ENCODE results near the gene ERG28.
"Not testable (repeated sequence)": the region's sequence is repeated elsewhere in the genome, so short reads cannot be mapped to it uniquely, and the experiment has no call there.

GRCh38 chr14:75695025-75695424, 34.3 kb upstream of the ERG28 start:
- TF ChIP-seq, protein P1, sequence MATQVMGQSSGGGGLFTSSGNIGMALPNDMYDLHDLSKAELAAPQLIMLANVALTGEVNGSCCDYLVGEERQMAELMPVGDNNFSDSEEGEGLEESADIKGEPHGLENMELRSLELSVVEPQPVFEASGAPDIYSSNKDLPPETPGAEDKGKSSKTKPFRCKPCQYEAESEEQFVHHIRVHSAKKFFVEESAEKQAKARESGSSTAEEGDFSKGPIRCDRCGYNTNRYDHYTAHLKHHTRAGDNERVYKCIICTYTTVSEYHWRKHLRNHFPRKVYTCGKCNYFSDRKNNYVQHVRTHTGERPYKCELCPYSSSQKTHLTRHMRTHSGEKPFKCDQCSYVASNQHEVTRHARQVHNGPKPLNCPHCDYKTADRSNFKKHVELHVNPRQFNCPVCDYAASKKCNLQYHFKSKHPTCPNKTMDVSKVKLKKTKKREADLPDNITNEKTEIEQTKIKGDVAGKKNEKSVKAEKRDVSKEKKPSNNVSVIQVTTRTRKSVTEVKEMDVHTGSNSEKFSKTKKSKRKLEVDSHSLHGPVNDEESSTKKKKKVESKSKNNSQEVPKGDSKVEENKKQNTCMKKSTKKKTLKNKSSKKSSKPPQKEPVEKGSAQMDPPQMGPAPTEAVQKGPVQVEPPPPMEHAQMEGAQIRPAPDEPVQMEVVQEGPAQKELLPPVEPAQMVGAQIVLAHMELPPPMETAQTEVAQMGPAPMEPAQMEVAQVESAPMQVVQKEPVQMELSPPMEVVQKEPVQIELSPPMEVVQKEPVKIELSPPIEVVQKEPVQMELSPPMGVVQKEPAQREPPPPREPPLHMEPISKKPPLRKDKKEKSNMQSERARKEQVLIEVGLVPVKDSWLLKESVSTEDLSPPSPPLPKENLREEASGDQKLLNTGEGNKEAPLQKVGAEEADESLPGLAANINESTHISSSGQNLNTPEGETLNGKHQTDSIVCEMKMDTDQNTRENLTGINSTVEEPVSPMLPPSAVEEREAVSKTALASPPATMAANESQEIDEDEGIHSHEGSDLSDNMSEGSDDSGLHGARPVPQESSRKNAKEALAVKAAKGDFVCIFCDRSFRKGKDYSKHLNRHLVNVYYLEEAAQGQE (tag by site-specific recombination; IDR thresholded peaks at IDR 0.05), result not testable (repeated sequence)
- TF ChIP-seq, protein P2, sequence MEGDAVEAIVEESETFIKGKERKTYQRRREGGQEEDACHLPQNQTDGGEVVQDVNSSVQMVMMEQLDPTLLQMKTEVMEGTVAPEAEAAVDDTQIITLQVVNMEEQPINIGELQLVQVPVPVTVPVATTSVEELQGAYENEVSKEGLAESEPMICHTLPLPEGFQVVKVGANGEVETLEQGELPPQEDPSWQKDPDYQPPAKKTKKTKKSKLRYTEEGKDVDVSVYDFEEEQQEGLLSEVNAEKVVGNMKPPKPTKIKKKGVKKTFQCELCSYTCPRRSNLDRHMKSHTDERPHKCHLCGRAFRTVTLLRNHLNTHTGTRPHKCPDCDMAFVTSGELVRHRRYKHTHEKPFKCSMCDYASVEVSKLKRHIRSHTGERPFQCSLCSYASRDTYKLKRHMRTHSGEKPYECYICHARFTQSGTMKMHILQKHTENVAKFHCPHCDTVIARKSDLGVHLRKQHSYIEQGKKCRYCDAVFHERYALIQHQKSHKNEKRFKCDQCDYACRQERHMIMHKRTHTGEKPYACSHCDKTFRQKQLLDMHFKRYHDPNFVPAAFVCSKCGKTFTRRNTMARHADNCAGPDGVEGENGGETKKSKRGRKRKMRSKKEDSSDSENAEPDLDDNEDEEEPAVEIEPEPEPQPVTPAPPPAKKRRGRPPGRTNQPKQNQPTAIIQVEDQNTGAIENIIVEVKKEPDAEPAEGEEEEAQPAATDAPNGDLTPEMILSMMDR (tag by site-specific recombination; IDR thresholded peaks at IDR 0.05), result not testable (repeated sequence)
- TF ChIP-seq, protein P3, sequence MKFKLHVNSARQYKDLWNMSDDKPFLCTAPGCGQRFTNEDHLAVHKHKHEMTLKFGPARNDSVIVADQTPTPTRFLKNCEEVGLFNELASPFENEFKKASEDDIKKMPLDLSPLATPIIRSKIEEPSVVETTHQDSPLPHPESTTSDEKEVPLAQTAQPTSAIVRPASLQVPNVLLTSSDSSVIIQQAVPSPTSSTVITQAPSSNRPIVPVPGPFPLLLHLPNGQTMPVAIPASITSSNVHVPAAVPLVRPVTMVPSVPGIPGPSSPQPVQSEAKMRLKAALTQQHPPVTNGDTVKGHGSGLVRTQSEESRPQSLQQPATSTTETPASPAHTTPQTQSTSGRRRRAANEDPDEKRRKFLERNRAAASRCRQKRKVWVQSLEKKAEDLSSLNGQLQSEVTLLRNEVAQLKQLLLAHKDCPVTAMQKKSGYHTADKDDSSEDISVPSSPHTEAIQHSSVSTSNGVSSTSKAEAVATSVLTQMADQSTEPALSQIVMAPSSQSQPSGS (tag by site-specific recombination; IDR thresholded peaks at IDR 0.05; ENCODE audit: low read depth), result not testable (repeated sequence)
- TF ChIP-seq, protein P4, sequence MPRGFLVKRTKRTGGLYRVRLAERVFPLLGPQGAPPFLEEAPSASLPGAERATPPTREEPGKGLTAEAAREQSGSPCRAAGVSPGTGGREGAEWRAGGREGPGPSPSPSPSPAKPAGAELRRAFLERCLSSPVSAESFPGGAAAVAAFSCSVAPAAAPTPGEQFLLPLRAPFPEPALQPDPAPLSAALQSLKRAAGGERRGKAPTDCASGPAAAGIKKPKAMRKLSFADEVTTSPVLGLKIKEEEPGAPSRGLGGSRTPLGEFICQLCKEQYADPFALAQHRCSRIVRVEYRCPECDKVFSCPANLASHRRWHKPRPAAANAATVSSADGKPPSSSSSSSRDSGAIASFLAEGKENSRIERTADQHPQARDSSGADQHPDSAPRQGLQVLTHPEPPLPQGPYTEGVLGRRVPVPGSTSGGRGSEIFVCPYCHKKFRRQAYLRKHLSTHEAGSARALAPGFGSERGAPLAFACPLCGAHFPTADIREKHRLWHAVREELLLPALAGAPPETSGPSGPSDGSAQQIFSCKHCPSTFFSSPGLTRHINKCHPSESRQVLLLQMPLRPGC (tag by site-specific recombination; IDR thresholded peaks at IDR 0.05), result not testable (repeated sequence)
- TF ChIP-seq ZNF274 (IDR thresholded peaks at IDR 0.05; ENCODE audit: low read length); ZNF274 (tag by site-specific recombination; IDR thresholded peaks at IDR 0.05; ENCODE audit: borderline replicate concordance); TRIM28 (IDR thresholded peaks at IDR 0.05; ENCODE audit: borderline replicate concordance, low read length); ZNF416 (tag by site-specific recombination; IDR thresholded peaks at IDR 0.05); ZNF138 (tag by site-specific recombination; IDR thresholded peaks at IDR 0.05; ENCODE audit: borderline replicate concordance); SP2 (tag by site-specific recombination; IDR thresholded peaks at IDR 0.05); ZNF558 (tag by site-specific recombination; IDR thresholded peaks at IDR 0.05); ZNF677 (tag by site-specific recombination; IDR thresholded peaks at IDR 0.05): not testable (repeated sequence)
- TF ChIP-seq, protein P5, sequence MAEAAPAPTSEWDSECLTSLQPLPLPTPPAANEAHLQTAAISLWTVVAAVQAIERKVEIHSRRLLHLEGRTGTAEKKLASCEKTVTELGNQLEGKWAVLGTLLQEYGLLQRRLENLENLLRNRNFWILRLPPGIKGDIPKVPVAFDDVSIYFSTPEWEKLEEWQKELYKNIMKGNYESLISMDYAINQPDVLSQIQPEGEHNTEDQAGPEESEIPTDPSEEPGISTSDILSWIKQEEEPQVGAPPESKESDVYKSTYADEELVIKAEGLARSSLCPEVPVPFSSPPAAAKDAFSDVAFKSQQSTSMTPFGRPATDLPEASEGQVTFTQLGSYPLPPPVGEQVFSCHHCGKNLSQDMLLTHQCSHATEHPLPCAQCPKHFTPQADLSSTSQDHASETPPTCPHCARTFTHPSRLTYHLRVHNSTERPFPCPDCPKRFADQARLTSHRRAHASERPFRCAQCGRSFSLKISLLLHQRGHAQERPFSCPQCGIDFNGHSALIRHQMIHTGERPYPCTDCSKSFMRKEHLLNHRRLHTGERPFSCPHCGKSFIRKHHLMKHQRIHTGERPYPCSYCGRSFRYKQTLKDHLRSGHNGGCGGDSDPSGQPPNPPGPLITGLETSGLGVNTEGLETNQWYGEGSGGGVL (tag by site-specific recombination; IDR thresholded peaks at IDR 0.05), result not testable (repeated sequence)

All from HEK293 (cell line).